Measurements from ENCODE around the gene ERP44.
"Not testable (repeated sequence)": the region's sequence is repeated elsewhere in the genome, so short reads cannot be mapped to it uniquely, and the experiment has no call there.

The ERP44 gene

GRCh38 chr9:100098046-100098886 lies 534 bp downstream of the ERP44 start:
- Histone ChIP-seq H3K4me1 (peaks cover 0 to 47% (median 13%) of the 10 kb centered on the region in 4 donors), H3K9me3 (no peaks in the 10 kb centered on the region), H3K4me3 (peak overlapping the region; percentile 76 to 89), H3K27me3 (no peaks in the 10 kb centered on the region), H3K27ac (peak overlapping the region; percentile 87 to 88), H3K36me3 (peaks cover 0 to 12% (median 6%) of the 10 kb centered on the region in 3 donors)
- intact Hi-C loops (cut with DNase I; ENCODE audit: low total_unique reads): no loop called here
- peak; percentile 54 to 71 for DNase-seq
- TF ChIP-seq CTCF (IDR thresholded peaks at IDR 0.05): no peak

- no peaks in the 10 kb centered on the region for H3K27me3 ChIP-seq
- H3K4me1 ChIP-seq: peaks cover 0 to 52% (median 13%) of the 10 kb centered on the region in 4 donors
- intact Hi-C loops (cut with DNase I; ENCODE audit: low total_unique reads): no loop called here
- no peak overlapping the region for H3K4me3 ChIP-seq
- no peak for TF ChIP-seq CTCF (IDR thresholded peaks at IDR 0.05)
- H3K27ac ChIP-seq: no peak overlapping the region
- no peaks in the 10 kb centered on the region for H3K36me3 ChIP-seq
- DNase-seq: no peak
- H3K9me3 ChIP-seq: no peaks in the 10 kb centered on the region
Measured at GRCh38 chr9:100096378-100096916, 2.4 kb downstream of the ERP44 start.

- H3K27ac ChIP-seq; H3K36me3 ChIP-seq; H3K27me3 ChIP-seq; intact Hi-C loops (cut with DNase I; ENCODE audit: low total_unique reads); H3K4me3 ChIP-seq; H3K9me3 ChIP-seq; DNase-seq: not testable (repeated sequence)
- H3K4me1 ChIP-seq: peaks cover 0 to 52% (median 9%) of the 10 kb centered on the region in 4 donors
Measured at GRCh38 chr9:100094411-100094810, 4.4 kb downstream of the ERP44 start.

- Histone ChIP-seq H3K4me1 (peaks cover 0 to 40% (median 3%) of the 10 kb centered on the region in 4 donors), H3K27ac (no peak overlapping the region), H3K9me3 (no peaks in the 10 kb centered on the region), H3K4me3 (no peak overlapping the region), H3K36me3 (no peaks in the 10 kb centered on the region), H3K27me3 (no peaks in the 10 kb centered on the region)
- TF ChIP-seq CTCF (IDR thresholded peaks at IDR 0.05): no peak
- intact Hi-C loops (cut with DNase I; ENCODE audit: low total_unique reads): no loop called here
- no peak for DNase-seq
Measured at GRCh38 chr9:100092066-100092465, 6.7 kb downstream of the ERP44 start.

GRCh38 chr9:100091650-100092049 lies 7.2 kb downstream of the ERP44 start:
- Histone ChIP-seq H3K9me3 (no peaks in the 10 kb centered on the region), H3K27ac (no peak overlapping the region), H3K4me3 (no peak overlapping the region), H3K4me1 (peaks cover 0 to 35% (median 5%) of the 10 kb centered on the region in 4 donors), H3K27me3 (no peaks in the 10 kb centered on the region), H3K36me3 (no peaks in the 10 kb centered on the region)
- TF ChIP-seq CTCF (IDR thresholded peaks at IDR 0.05): no peak
- DNase-seq: no peak
- intact Hi-C loops (cut with DNase I; ENCODE audit: low total_unique reads): no loop called here

GRCh38 chr9:100090880-100091279 lies 7.9 kb downstream of the ERP44 start:
- H3K27ac ChIP-seq: no peak overlapping the region
- no peak for DNase-seq
- H3K9me3 ChIP-seq: no peaks in the 10 kb centered on the region
- TF ChIP-seq CTCF (IDR thresholded peaks at IDR 0.05): no peak
- H3K4me3 ChIP-seq: no peak overlapping the region
- peaks cover 0 to 30% (median 6%) of the 10 kb centered on the region in 4 donors for H3K4me1 ChIP-seq
- intact Hi-C loops (cut with DNase I; ENCODE audit: low total_unique reads): no loop called here
- no peaks in the 10 kb centered on the region for H3K27me3 ChIP-seq
- H3K36me3 ChIP-seq: no peaks in the 10 kb centered on the region

Data from tibial artery (tissue), 4 donors.